Naive thymus-derived CD8-positive, alpha-beta T cell (primary cell): ENCODE results near the gene ZNF174. TPM values are rescaled to one million over a fixed set of nuclear protein-coding genes. Genes with fewer than 3 reads are reported as not detected.

ENCODE experiments used
- ATAC-seq, 2 donors: fragments of 150-1000 bp; cut with Tn5 transposase in 1 of 2; sonication (Bioruptor Pico), chemical (Tn5 transposase) in 1 of 2; 1 replicate in 1 of 2; 2 replicates in 1 of 2; pipeline ENCODE4 v1.10.0; 2021; ENCODE audit warnings: mild to moderate bottlenecking in 2 of 2, moderate library complexity in 2 of 2
- POLR2A ChIA-PET: fragments of 350-600 bp; sonication (Branson Sonifier 250); formaldehyde crosslinking; loops from one replicate; lab custom pipeline; 2021; ENCODE audit warnings: antibody characterized with exemption; lab: Charles Lee
- DNase-seq, 10 donors: peaks; one replicate each; pipeline versions ENCODE4 v3.0.0 to v3.0.0-alpha.2; 2020 to 2022
- H3K27ac Mint-ChIP-seq, 10 donors: one replicate each; pipeline ENCODE4 v1.8.0; 2020 to 2022; ENCODE audit warnings: mild to moderate bottlenecking in 10 of 10, mixed read lengths in 10 of 10, moderate library complexity in 4 of 10, inconsistent platforms in 1 of 10
- H3K27me3 Mint-ChIP-seq, 5 donors: one replicate each; pipeline ENCODE4 v1.8.0; 2021 to 2022; ENCODE audit warnings: mixed read lengths in 5 of 5
- H3K36me3 Mint-ChIP-seq, 3 donors: one replicate each; pipeline ENCODE4 v1.8.0; 2020 to 2022; ENCODE audit warnings: mixed read lengths in 3 of 3, mild to moderate bottlenecking in 2 of 3, inconsistent platforms in 1 of 3
- H3K4me1 Mint-ChIP-seq, 4 donors: one replicate each; pipeline ENCODE4 v1.8.0; 2021 to 2022; ENCODE audit warnings: mixed read lengths in 4 of 4
- H3K4me3 Mint-ChIP-seq, 10 donors: one replicate each; pipeline ENCODE4 v1.8.0; 2020 to 2022; ENCODE audit warnings: mild to moderate bottlenecking in 10 of 10, mixed read lengths in 10 of 10, moderate library complexity in 6 of 10, inconsistent platforms in 1 of 10
- H3K9me3 Mint-ChIP-seq, 9 donors: one replicate each; pipeline ENCODE4 v1.8.0; 2020 to 2022; ENCODE audit warnings: mixed read lengths in 9 of 9, mild to moderate bottlenecking in 3 of 9, inconsistent platforms in 1 of 9, moderate library complexity in 1 of 9
- polyA plus RNA-seq, 3 donors: library from polyadenylated mRNA; unstranded; fragments of 300-500 nt; fragmentation: Illumina TruSeq; gene quantifications; one replicate each; pipeline ENCODE4 v1.2.3, GENCODE V29; 2021
- total RNA-seq, 8 experiments: library from RNA in 2 of 8; stranded (reverse) in 2 of 8; gene quantifications; one replicate each; pipeline ENCODE4 v1.2.3 and lab custom pipeline; 2021 to 2026

ZNF174 gene
- total RNA-seq (10 to 100 TPM; 17.1 to 19.7 TPM), polyA plus RNA-seq (10 to 100 TPM; 12.3 to 18.8 (median 14.0) TPM), total RNA-seq (lab: John Stamatoyannopoulos, UW) (5.1 to 15.7 (median 9.9) reads per million in 6 experiments)

GRCh38 chr16:3400779-3401688 is at the start of gene ZNF174, which contains the start of gene ZSCAN32:
Gene ZNF174, plus strand, starts transcription at chr16:3401215. Its CDS starts 790 bp downstream, at chr16:3402005.
Gene ZSCAN32, minus strand, starts transcription at chr16:3401004. Its CDS starts 3,447 bp downstream, at chr16:3397557.
- Mint-ChIP-seq H3K27ac (peak within 1 kb of the TSS; percentile 85 to 96 (median 90)), H3K4me1 (peaks cover 29 to 70% (median 55%) of the 10 kb centered on the region in 4 donors), H3K36me3 (peaks cover 44 to 57% (median 52%) of the 10 kb centered on the region in 3 donors), H3K9me3 (peaks cover 3 to 55% (median 24%) of the 10 kb centered on the region in 9 donors), H3K27me3 (no peaks in the 10 kb centered on the region), H3K4me3 (peak within 1 kb of the TSS; percentile 88 to 97 (median 95))
- POLR2A ChIA-PET: interaction anchor here (0.5 to 4.2 kb wide), 26 partner anchors 8 to 272 kb away, joined by 3 to 41 read pairs (median 5); partner anchors contain the start of genes CLUAP1, NAA60, TIGD7 and ZNF200
- ATAC-seq (peak; percentile 95 to 97), DNase-seq (peak; percentile 94 to 99 (median 98))

GRCh38 chr16:3355589-3355988 is 45.4 kb upstream of the ZNF174 start, which contains the start of gene OR2C1:
Gene OR2C1, plus strand, starts transcription at chr16:3355889. Its CDS starts 52 bp downstream, at chr16:3355941.
- Mint-ChIP-seq H3K4me1 (peaks cover 0 to 8% (median 4%) of the 10 kb centered on the region in 4 donors), H3K27me3 (peaks cover 7 to 21% (median 16%) of the 10 kb centered on the region in 5 donors), H3K27ac (peak within 1 kb of the TSS in 1 of 10 donors; percentile 57), H3K4me3 (no peak within 1 kb of the TSS), H3K9me3 (peaks cover 0 to 19% (median 10%) of the 10 kb centered on the region in 9 donors), H3K36me3 (peaks cover 6 to 29% (median 21%) of the 10 kb centered on the region in 3 donors)
- POLR2A ChIA-PET: no interaction called here
- ATAC-seq: no peak
- DNase-seq: no peak

- DNase-seq: no peak
- Mint-ChIP-seq H3K4me1 (peaks cover 0 to 8% (median 4%) of the 10 kb centered on the region in 4 donors), H3K27me3 (peaks cover 12 to 27% (median 21%) of the 10 kb centered on the region in 5 donors), H3K27ac (peak overlapping the region in 1 of 10 donors; percentile 57), H3K36me3 (peaks cover 6 to 32% (median 24%) of the 10 kb centered on the region in 3 donors), H3K9me3 (peaks cover 0 to 22% (median 12%) of the 10 kb centered on the region in 9 donors), H3K4me3 (no peak overlapping the region)
- POLR2A ChIA-PET: no interaction called here
- no peak for ATAC-seq
Measured at GRCh38 chr16:3356118-3356517, 44.9 kb upstream of the ZNF174 start.

GRCh38 chr16:3358871-3359270 is 42.1 kb upstream of the ZNF174 start:
- Mint-ChIP-seq H3K27ac (no peak overlapping the region), H3K27me3 (peaks cover 17 to 31% (median 26%) of the 10 kb centered on the region in 5 donors), H3K36me3 (peaks cover 6 to 36% (median 23%) of the 10 kb centered on the region in 3 donors), H3K4me3 (no peak overlapping the region), H3K9me3 (peaks cover 0 to 41% (median 13%) of the 10 kb centered on the region in 9 donors), H3K4me1 (peaks cover 0 to 6% (median 2%) of the 10 kb centered on the region in 4 donors)
- no peak for DNase-seq
- no peak for ATAC-seq
- POLR2A ChIA-PET: interaction anchor here (0.7 to 0.8 kb wide), 2 partner anchors 74 to 83 kb away, joined by 3 to 5 read pairs; no protein-coding TSS in a partner anchor

GRCh38 chr16:3362931-3363330 is 38.1 kb upstream of the ZNF174 start:
- POLR2A ChIA-PET: interaction anchor here (1.2 kb wide), 1 partner anchor 38 kb away, joined by 3 read pairs; the partner anchor contains the start of genes ZNF174 and ZSCAN32
- no peak overlapping the region for H3K27ac Mint-ChIP-seq
- peaks cover 4 to 12% (median 6%) of the 10 kb centered on the region in 4 donors for H3K4me1 Mint-ChIP-seq
- H3K27me3 Mint-ChIP-seq: peaks cover 13 to 24% (median 20%) of the 10 kb centered on the region in 5 donors
- ATAC-seq (no peak), DNase-seq (no peak)
- no peak overlapping the region for H3K4me3 Mint-ChIP-seq
- peaks cover 0 to 61% (median 26%) of the 10 kb centered on the region in 9 donors for H3K9me3 Mint-ChIP-seq
- H3K36me3 Mint-ChIP-seq: peaks cover 4 to 32% (median 19%) of the 10 kb centered on the region in 3 donors

- Mint-ChIP-seq H3K9me3 (peaks cover 0 to 61% (median 26%) of the 10 kb centered on the region in 9 donors), H3K27me3 (peaks cover 13 to 22% (median 20%) of the 10 kb centered on the region in 5 donors), H3K27ac (peak overlapping the region in 4 of 10 donors; percentile 31 to 79 (median 54)), H3K36me3 (peaks cover 4 to 32% (median 19%) of the 10 kb centered on the region in 3 donors), H3K4me1 (peaks cover 4 to 12% (median 6%) of the 10 kb centered on the region in 4 donors), H3K4me3 (peak overlapping the region in 1 of 10 donors; percentile 84)
- ATAC-seq (no peak), DNase-seq (no peak)
- POLR2A ChIA-PET: interaction anchor here (1.2 kb wide), 1 partner anchor 37 kb away, joined by 3 read pairs; the partner anchor contains the start of genes ZNF174 and ZSCAN32
Measured at GRCh38 chr16:3363793-3364192, 37.2 kb upstream of the ZNF174 start.

GRCh38 chr16:3364774-3365427 is 36.1 kb upstream of the ZNF174 start:
- Mint-ChIP-seq H3K4me3 (peak overlapping the region; percentile 77 to 93 (median 86)), H3K27me3 (peaks cover 13 to 19% (median 15%) of the 10 kb centered on the region in 5 donors), H3K9me3 (peaks cover 0 to 61% (median 22%) of the 10 kb centered on the region in 9 donors), H3K27ac (peak overlapping the region; percentile 84 to 96 (median 92)), H3K36me3 (peaks cover 2 to 31% (median 19%) of the 10 kb centered on the region in 3 donors), H3K4me1 (peaks cover 4 to 12% (median 6%) of the 10 kb centered on the region in 4 donors)
- POLR2A ChIA-PET: interaction anchor here (0.5 to 2.0 kb wide), 19 partner anchors 9 to 354 kb away, joined by 3 to 27 read pairs (median 4); partner anchors contain the start of genes CLUAP1, NAA60, TIGD7 and ZNF174
- peak; percentile 69 to 96 (median 89) for DNase-seq
- ATAC-seq: peak; percentile 93

- no peaks in the 10 kb centered on the region for H3K27me3 Mint-ChIP-seq
- POLR2A ChIA-PET: no interaction called here
- DNase-seq: no peak
Measured at GRCh38 chr16:3369073-3369472, 31.9 kb upstream of the ZNF174 start.

GRCh38 chr16:3375680-3376079 is 25.3 kb upstream of the ZNF174 start:
- no peaks in the 10 kb centered on the region for H3K27me3 Mint-ChIP-seq
- H3K36me3 Mint-ChIP-seq: peaks cover 20 to 74% (median 66%) of the 10 kb centered on the region in 3 donors
- POLR2A ChIA-PET: interaction anchor here (1.4 kb wide), 1 partner anchor 11 kb away, joined by 3 read pairs; no protein-coding TSS in a partner anchor
- H3K4me3 Mint-ChIP-seq: no peak overlapping the region
- H3K27ac Mint-ChIP-seq: peak overlapping the region in 1 of 10 donors; percentile 40
- no peak for DNase-seq
- ATAC-seq: no peak
- H3K4me1 Mint-ChIP-seq: peaks cover 0 to 3% (median under 1%) of the 10 kb centered on the region in 4 donors
- peaks cover 18 to 81% (median 57%) of the 10 kb centered on the region in 9 donors for H3K9me3 Mint-ChIP-seq

More at GRCh38 chr16:3369073-3369472, 31.9 kb upstream of the ZNF174 start:
- Mint-ChIP-seq H3K27ac (no peak overlapping the region), H3K36me3 (peaks cover 5 to 29% (median 18%) of the 10 kb centered on the region in 3 donors), H3K4me1 (peaks cover 4 to 12% (median 6%) of the 10 kb centered on the region in 4 donors), H3K4me3 (no peak overlapping the region), H3K9me3 (peaks cover 0 to 33% (median 19%) of the 10 kb centered on the region in 9 donors)
- no peak for ATAC-seq

- Mint-ChIP-seq H3K4me3 (no peak overlapping the region), H3K4me1 (peaks cover 0 to 4% (median 1%) of the 10 kb centered on the region in 4 donors), H3K9me3 (peaks cover 18 to 99% (median 70%) of the 10 kb centered on the region in 9 donors), H3K27me3 (no peaks in the 10 kb centered on the region), H3K36me3 (peaks cover 39 to 90% (median 83%) of the 10 kb centered on the region in 3 donors), H3K27ac (no peak overlapping the region)
- POLR2A ChIA-PET: no interaction called here
- no peak for ATAC-seq
- DNase-seq: no peak
Measured at GRCh38 chr16:3377917-3378316, 23.1 kb upstream of the ZNF174 start.

GRCh38 chr16:3383045-3383448 is 18.0 kb upstream of the ZNF174 start:
- Mint-ChIP-seq H3K4me1 (peaks cover 0 to 2% (median under 1%) of the 10 kb centered on the region in 4 donors), H3K27me3 (no peaks in the 10 kb centered on the region), H3K4me3 (no peak overlapping the region), H3K36me3 (peaks cover 67 to 92% (median 70%) of the 10 kb centered on the region in 3 donors), H3K9me3 (peaks cover 11 to 96% (median 50%) of the 10 kb centered on the region in 9 donors), H3K27ac (no peak overlapping the region)
- DNase-seq: no peak
- ATAC-seq: no peak
- POLR2A ChIA-PET: interaction anchor here (0.7 to 1.3 kb wide), 4 partner anchors 18 to 100 kb away, joined by 3 to 6 read pairs (median 4); partner anchors contain the start of genes ZNF174, ZNF263 and ZSCAN32
